ENCODE results near the gene PLXNA4. TPM values are rescaled to one million over a fixed set of nuclear protein-coding genes. Genes with fewer than 3 reads are reported as not detected.

PLXNA4 gene
- total RNA-seq, 1 experiment from 2014 or later: 0.11 TPM

DNA sequence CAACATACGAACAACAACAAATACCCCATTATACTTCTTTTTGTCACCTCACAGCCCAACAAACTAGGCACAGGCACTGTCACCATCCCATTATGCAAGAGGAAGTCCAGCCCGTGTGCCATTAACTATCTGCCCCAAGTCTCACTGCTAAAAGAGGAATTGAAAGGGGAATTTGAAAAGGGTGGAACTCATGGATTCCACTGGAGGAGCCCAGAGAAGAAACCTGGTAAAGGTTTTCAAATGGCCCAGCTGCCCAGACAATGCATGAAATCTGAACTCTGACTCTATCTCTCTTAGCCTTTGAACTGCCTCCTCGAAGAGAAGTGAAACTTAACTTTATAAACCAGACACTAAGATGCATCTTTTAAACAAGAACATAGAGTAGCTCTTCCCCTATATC lies 130.0 kb downstream of the PLXNA4 start:
- POLR2A ChIA-PET (ENCODE audit: low non-redundant PET): no interaction called here

GRCh38 chr7:132443761-132444520 lies 132.3 kb downstream of the PLXNA4 start:
- no peak overlapping the region for H3K27ac ChIP-seq (ENCODE audit: low read depth, low read length, poor library complexity, severe bottlenecking)
- DNase-seq (ENCODE audit: low spot score): no peak
- no TSS peak for BruUV-seq (replicated peaks)

More for the DNA sequence above, 130.0 kb downstream of the PLXNA4 start:
- CTCF ChIA-PET: no interaction called here
- intact Hi-C loops (cut with micrococcal nuclease; ENCODE audit: unreplicated experiment): no loop called here
- Histone ChIP-seq H3K27me3 (replicated peaks; ENCODE audit: insufficient read depth, low read depth, low read length, poor library complexity) (peaks cover 5% of the 10 kb centered on the region), H3K27ac (ENCODE audit: low read depth, low read length, poor library complexity, severe bottlenecking) (no peak overlapping the region), H3K36me3 (ENCODE audit: insufficient read depth, low read length, poor library complexity, severe bottlenecking) (no peaks in the 10 kb centered on the region), H3K9me3 (ENCODE audit: low read depth, low read length, poor library complexity, severe bottlenecking) (no peaks in the 10 kb centered on the region), H3K4me3 (ENCODE audit: low read depth, low read length, poor library complexity, severe bottlenecking) (no peak overlapping the region), H3K4me1 (ENCODE audit: insufficient read depth, low read length, poor library complexity, severe bottlenecking) (no peaks in the 10 kb centered on the region)
- no peak for TF ChIP-seq EZH2 (IDR thresholded peaks at IDR 0.05; ENCODE audit: borderline replicate concordance, low read depth, low read length, poor library complexity, severe bottlenecking)
- TF ChIP-seq CTCF (conservative IDR thresholded peaks at IDR 0.05; ENCODE audit: low read depth, low read length): no peak
- no peak for DNase-seq (ENCODE audit: low spot score)
- BruUV-seq (replicated peaks): no TSS peak

DNA sequence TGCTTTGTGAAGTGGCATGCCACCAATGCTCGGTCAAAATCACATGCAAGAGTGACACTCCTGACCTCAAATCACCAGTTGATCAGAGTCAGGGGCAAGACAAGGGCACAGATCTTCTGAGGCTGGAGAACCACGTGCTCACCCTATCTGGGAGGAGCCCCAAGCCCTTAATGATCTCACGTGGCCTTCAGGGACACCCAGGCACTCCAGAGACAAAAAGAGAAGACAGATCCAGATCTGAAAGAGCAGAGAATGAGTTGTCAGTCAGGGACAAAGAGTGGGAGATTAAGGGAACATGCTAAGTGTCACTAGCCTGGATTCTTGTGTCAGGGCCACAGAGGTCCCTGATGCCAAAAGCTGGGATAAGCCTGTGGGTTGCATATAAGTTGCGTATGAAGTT lies 134.3 kb downstream of the PLXNA4 start:
- ChIA-PET POLR2A (ENCODE audit: low non-redundant PET) (no interaction called here), CTCF (no interaction called here)
- H3K4me1 ChIP-seq (ENCODE audit: insufficient read depth, low read length, poor library complexity, severe bottlenecking): no peaks in the 10 kb centered on the region
- no peak for DNase-seq (ENCODE audit: low spot score)
- no peak overlapping the region for H3K4me3 ChIP-seq (ENCODE audit: low read depth, low read length, poor library complexity, severe bottlenecking)
- H3K9me3 ChIP-seq (ENCODE audit: low read depth, low read length, poor library complexity, severe bottlenecking): no peaks in the 10 kb centered on the region
- H3K36me3 ChIP-seq (ENCODE audit: insufficient read depth, low read length, poor library complexity, severe bottlenecking): no peaks in the 10 kb centered on the region
- intact Hi-C loops (cut with micrococcal nuclease; ENCODE audit: unreplicated experiment): no loop called here
- H3K27ac ChIP-seq (ENCODE audit: low read depth, low read length, poor library complexity, severe bottlenecking): no peak overlapping the region
- H3K27me3 ChIP-seq (replicated peaks; ENCODE audit: insufficient read depth, low read depth, low read length, poor library complexity): peaks cover 4% of the 10 kb centered on the region
- no TSS peak for BruUV-seq (replicated peaks)
- TF ChIP-seq EZH2 (IDR thresholded peaks at IDR 0.05; ENCODE audit: borderline replicate concordance, low read depth, low read length, poor library complexity, severe bottlenecking) (no peak), CTCF (conservative IDR thresholded peaks at IDR 0.05; ENCODE audit: low read depth, low read length) (no peak)

More at GRCh38 chr7:132443761-132444520, 132.3 kb downstream of the PLXNA4 start:
- Histone ChIP-seq H3K9me3 (ENCODE audit: low read depth, low read length, poor library complexity, severe bottlenecking) (no peaks in the 10 kb centered on the region), H3K27me3 (replicated peaks; ENCODE audit: insufficient read depth, low read depth, low read length, poor library complexity) (peaks cover 10% of the 10 kb centered on the region), H3K4me1 (ENCODE audit: insufficient read depth, low read length, poor library complexity, severe bottlenecking) (no peaks in the 10 kb centered on the region), H3K36me3 (ENCODE audit: insufficient read depth, low read length, poor library complexity, severe bottlenecking) (no peaks in the 10 kb centered on the region), H3K4me3 (ENCODE audit: low read depth, low read length, poor library complexity, severe bottlenecking) (no peak overlapping the region)
- ChIA-PET CTCF (no interaction called here), POLR2A (ENCODE audit: low non-redundant PET) (no interaction called here)
- TF ChIP-seq EZH2 (IDR thresholded peaks at IDR 0.05; ENCODE audit: borderline replicate concordance, low read depth, low read length, poor library complexity, severe bottlenecking) (no peak), CTCF (conservative IDR thresholded peaks at IDR 0.05; ENCODE audit: low read depth, low read length) (peak; percentile 25; the same call in 1 of the 2 replicates)
- intact Hi-C loops (cut with micrococcal nuclease; ENCODE audit: unreplicated experiment): no loop called here

All from A673 (cell line).